Upper lobe of right lung (tissue), 1 donor: ENCODE measurements around the gene CD47. TPM values are rescaled to one million over a fixed set of nuclear protein-coding genes. Genes with fewer than 3 reads are reported as not detected.

Experiments used
- ATAC-seq: fragments of 200-7000 bp; cut with Tn5 transposase; one replicate; pipeline ENCODE4 v1.9.1; 2020; ENCODE audit warnings: mild to moderate bottlenecking, moderate library complexity
- DNase-seq: peaks from one replicate; pipeline ENCODE4 v3.0.0-alpha.2; 2020
- H3K27ac ChIP-seq: fragments of 200-600 bp; one replicate; pipeline ENCODE4 v1.8.0; 2022
- H3K27me3 ChIP-seq: fragments of 200-600 bp; one replicate; pipeline ENCODE4 v1.8.0; 2022; ENCODE audit warnings: mild to moderate bottlenecking
- H3K36me3 ChIP-seq: fragments of 200-600 bp; one replicate; pipeline ENCODE4 v1.8.0; 2022
- H3K4me1 ChIP-seq: fragments of 200-600 bp; one replicate; pipeline ENCODE4 v1.8.0; 2022
- H3K4me3 ChIP-seq: fragments of 200-600 bp; one replicate; pipeline ENCODE4 v1.8.0; 2022; ENCODE audit warnings: mild to moderate bottlenecking
- H3K9me3 ChIP-seq: fragments of 200-600 bp; one replicate; pipeline ENCODE4 v1.8.0; 2022
- intact Hi-C: fragments of 100-400 bp; cut with DNase I; formaldehyde crosslinking; loops from one replicate; pipeline ENCODE4 v1.11.0; 2022
- total RNA-seq: library from RNA; stranded (reverse); fragmentation: NEBNext Ultra II Directional; extraction: Animal tissue kit (Norgen Biotek cat#: 25700); gene quantifications from one replicate; pipeline ENCODE4 v1.2.1, GENCODE V29; 2021
- TF ChIP-seq, protein P1 (sequence below): fragments of 200-600 bp; IDR thresholded peaks from one replicate; pipeline ENCODE4 v1.8.0; 2022; ENCODE audit warnings: antibody characterized with exemption
- donor health status: DM: no; HTN: yes; CAD: no; lungs with severe emphysema.

Gene CD47
- total RNA-seq, 1 donor from 2014 or later = 228 TPM

GRCh38 chr3:107994956-107995715 lies 95.7 kb downstream of the CD47 start:
- TF ChIP-seq, protein P1, sequence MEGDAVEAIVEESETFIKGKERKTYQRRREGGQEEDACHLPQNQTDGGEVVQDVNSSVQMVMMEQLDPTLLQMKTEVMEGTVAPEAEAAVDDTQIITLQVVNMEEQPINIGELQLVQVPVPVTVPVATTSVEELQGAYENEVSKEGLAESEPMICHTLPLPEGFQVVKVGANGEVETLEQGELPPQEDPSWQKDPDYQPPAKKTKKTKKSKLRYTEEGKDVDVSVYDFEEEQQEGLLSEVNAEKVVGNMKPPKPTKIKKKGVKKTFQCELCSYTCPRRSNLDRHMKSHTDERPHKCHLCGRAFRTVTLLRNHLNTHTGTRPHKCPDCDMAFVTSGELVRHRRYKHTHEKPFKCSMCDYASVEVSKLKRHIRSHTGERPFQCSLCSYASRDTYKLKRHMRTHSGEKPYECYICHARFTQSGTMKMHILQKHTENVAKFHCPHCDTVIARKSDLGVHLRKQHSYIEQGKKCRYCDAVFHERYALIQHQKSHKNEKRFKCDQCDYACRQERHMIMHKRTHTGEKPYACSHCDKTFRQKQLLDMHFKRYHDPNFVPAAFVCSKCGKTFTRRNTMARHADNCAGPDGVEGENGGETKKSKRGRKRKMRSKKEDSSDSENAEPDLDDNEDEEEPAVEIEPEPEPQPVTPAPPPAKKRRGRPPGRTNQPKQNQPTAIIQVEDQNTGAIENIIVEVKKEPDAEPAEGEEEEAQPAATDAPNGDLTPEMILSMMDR = no peak
- H3K27me3 ChIP-seq = no peaks in the 10 kb centered on the region

GRCh38 chr3:107994181-107994580 lies 96.7 kb downstream of the CD47 start:
- Histone ChIP-seq H3K4me1 (no peaks in the 10 kb centered on the region), H3K4me3 (no peak overlapping the region), H3K27ac (no peak overlapping the region), H3K36me3 (no peaks in the 10 kb centered on the region), H3K27me3 (no peaks in the 10 kb centered on the region), H3K9me3 (no peaks in the 10 kb centered on the region)
- intact Hi-C loops = no loop called here
- ATAC-seq = no peak
- TF ChIP-seq, protein P1 = no peak
- no peak for DNase-seq

More at GRCh38 chr3:107994956-107995715, 95.7 kb downstream of the CD47 start:
- H3K4me3 ChIP-seq = no peak overlapping the region
- ATAC-seq = no peak
- no peaks in the 10 kb centered on the region for H3K4me1 ChIP-seq
- H3K27ac ChIP-seq = no peak overlapping the region
- intact Hi-C loops = no loop called here
- no peak for DNase-seq
- no peaks in the 10 kb centered on the region for H3K9me3 ChIP-seq
- H3K36me3 ChIP-seq = no peaks in the 10 kb centered on the region

- intact Hi-C loops = no loop called here
- H3K4me1 ChIP-seq = peaks cover 2% of the 10 kb centered on the region
- no peaks in the 10 kb centered on the region for H3K9me3 ChIP-seq
- no peak overlapping the region for H3K27ac ChIP-seq
- no peaks in the 10 kb centered on the region for H3K36me3 ChIP-seq
- ATAC-seq = no peak
- H3K4me3 ChIP-seq = no peak overlapping the region
- no peak for DNase-seq
- H3K27me3 ChIP-seq = no peaks in the 10 kb centered on the region
- TF ChIP-seq, protein P1 = no peak
These were observed 97.1 kb downstream of the CD47 start for GRCh38 chr3:107993771-107994170.

Other genes starting within 250 kb of the CD47 start
- gene IFT57, start 131.4 kb upstream of the CD47 start, total RNA-seq = 135 TPM
- 0.26 TPM for gene HHLA2, start 205.5 kb upstream of the CD47 start, total RNA-seq